NOMO-1 (cell line): Measurements from ENCODE around the gene HDC.

ENCODE experiments used
- DNase-seq, 2 experiments: peaks; one replicate each; lab custom pipeline; 2025; ENCODE audit not compliant: unreplicated experiment in 2 of 2; lab: John Stamatoyannopoulos, UW

Gene HDC

GRCh38 chr15:50228866-50229265 is 36.7 kb downstream of the HDC start:
- no peak for DNase-seq

GRCh38 chr15:50227076-50227475 is 38.5 kb downstream of the HDC start:
- no peak for DNase-seq

GRCh38 chr15:50225938-50226337 is 39.6 kb downstream of the HDC start:
- no peak for DNase-seq

- no peak for DNase-seq
Observed at GRCh38 chr15:50225057-50225456, 40.5 kb downstream of the HDC start.

GRCh38 chr15:50224606-50225005 is 40.9 kb downstream of the HDC start:
- DNase-seq = no peak

GRCh38 chr15:50222181-50222580 is 43.3 kb downstream of the HDC start:
- DNase-seq = no peak

GRCh38 chr15:50219820-50220219 is 45.7 kb downstream of the HDC start:
- DNase-seq = no peak

GRCh38 chr15:50218691-50219090 is 46.8 kb downstream of the HDC start:
- no peak for DNase-seq

GRCh38 chr15:50218291-50218690 is 47.2 kb downstream of the HDC start:
- DNase-seq = no peak

- no peak for DNase-seq
Observed at GRCh38 chr15:50210462-50211157, 54.9 kb downstream of the HDC start.

GRCh38 chr15:50209809-50210208 is 55.7 kb downstream of the HDC start:
- DNase-seq = no peak

- DNase-seq = no peak
Observed at GRCh38 chr15:50206020-50206419, 59.5 kb downstream of the HDC start.

GRCh38 chr15:50202003-50202402 is 63.5 kb downstream of the HDC start:
- DNase-seq = no peak

- no peak for DNase-seq
Observed at GRCh38 chr15:50192926-50193620, 72.5 kb downstream of the HDC start.

- DNase-seq = no peak
Observed at GRCh38 chr15:50192164-50192563, 73.4 kb downstream of the HDC start.
